Measurements from ENCODE around the gene EYA3.

EYA3 gene

DNA sequence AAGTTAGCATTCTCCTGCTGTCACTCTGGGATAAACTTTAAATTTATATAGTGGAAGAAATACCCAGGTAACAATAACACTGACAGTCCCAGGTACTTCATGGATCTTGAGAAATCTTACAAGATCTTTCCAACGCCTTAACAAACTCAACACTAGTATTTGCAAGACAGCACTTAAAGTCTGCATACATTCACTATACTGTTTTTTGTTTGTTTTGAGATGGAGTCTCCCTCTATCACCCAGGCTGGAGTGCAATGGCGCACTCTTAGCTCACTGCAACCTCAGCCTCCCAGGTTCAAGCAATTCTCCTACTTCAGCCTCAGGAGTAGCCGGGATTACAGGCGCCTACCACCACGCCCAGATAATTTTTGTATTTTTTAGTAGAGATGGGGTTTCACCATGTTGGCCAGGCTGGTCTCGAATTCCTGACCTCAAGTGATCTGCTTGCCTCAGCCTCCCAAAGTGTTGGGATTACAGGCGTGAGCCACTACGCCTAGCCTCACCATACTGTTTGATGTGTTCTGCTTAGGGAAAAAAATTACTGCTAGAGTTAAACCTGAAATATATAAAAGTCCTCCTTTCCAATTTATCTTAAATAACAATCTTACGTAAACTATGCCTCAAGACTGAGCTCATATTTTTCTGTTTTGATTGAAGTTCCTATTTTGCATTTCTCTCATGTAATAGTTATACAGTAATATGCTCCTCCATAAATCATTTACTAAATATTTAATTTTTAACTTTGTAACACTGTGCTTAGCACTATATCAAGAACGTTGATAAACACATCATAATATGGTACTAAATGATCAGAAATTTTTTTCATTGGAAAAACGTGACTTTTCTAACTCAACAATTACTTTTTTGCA is 17.5 kb downstream of the EYA3 start:
- DNase-seq, result no peak

GRCh38 chr1:28067523-28068090 is 20.8 kb downstream of the EYA3 start:
- no peak for DNase-seq

DNA sequence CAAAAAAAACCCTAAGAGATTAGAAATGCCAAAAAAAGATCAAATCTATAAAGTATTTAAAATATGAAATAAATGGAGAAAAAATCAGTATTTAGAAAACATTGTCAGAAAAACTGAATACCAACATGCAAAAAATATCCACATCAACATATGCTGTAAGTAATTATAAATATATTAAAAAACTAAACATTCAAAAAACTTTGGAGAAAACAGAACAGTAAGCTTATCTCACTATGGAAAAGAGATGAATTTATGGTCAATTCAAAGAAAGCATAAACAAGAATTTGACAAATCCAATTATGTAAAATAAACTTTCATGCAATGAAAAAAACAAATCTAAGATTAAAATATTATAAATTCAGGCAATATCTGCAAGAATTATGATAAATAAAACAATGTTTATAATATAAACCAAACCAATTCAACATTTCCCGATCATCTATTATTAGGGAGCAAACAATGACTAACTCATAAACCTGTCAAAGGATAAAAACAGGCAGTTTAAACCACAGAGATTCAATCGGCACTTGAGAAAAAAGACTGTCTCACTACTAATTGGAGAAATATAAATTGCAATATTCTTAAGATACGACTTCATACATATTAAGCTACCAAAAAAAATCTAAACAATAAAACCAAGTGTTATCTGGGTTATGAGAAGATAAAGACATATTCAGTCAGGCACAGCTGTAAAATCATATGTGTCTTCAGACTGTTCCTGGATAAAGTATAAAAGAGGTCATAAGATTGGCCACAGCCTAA is 21.8 kb downstream of the EYA3 start:
- DNase-seq, result no peak

DNA sequence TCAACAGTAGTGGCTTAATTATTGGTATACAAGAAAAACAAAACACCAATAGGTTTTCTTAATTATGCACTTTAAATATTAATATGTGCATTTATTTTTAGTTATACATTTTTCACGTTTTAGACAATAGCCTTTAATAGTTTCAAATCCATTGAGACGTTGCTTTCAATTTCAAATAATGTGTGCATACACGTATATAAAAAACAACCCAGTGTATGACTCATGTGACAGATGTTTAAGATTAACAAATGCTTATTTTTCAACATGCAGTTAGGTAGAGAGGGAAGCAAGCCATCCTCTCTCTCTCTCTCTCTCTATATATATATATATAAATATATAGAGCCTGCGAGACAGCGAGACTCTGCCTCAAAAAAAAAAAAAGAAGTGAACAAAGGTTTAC is 24.3 kb downstream of the EYA3 start:
- no peak for DNase-seq

DNA sequence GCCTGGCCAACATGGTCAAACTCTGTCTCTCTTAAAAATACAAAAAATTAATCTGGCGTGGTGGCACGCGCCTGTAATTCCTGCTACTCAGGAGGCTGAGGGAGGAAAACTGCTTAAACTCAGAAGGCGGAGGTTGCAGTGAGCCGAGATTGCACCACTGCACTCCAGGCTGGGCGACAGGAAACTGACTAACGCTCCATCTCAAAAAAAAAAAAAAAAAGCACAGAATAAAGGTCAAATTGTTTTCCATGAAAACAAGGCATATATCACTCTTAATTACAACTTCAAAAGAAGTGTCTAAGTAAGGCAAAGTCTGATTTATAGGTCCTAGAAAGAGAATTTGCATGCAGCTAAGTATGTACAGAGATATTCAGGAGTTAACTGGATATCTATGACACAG is 25.6 kb downstream of the EYA3 start:
- DNase-seq, result peak; percentile 34

GRCh38 chr1:28058971-28059878 is 29.2 kb downstream of the EYA3 start:
- no peak for DNase-seq

DNA sequence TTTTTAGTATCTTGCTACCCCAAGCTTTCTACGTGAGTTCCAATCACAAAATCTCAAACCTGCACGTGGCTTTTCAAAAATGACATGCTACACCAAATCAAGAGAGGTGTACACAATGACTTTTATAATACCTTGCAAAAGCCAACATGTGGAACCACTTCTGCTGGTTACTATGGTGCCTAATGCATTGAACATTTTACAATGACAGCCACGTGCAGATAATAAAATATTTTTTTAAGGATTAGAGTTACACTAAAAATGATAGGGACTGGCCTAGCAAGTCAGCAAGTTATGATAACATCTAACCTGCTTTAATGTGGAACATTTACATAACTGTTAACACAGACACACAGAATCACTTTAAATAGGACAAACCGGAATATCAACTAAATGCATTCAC is 30.2 kb downstream of the EYA3 start:
- no peak for DNase-seq

DNA sequence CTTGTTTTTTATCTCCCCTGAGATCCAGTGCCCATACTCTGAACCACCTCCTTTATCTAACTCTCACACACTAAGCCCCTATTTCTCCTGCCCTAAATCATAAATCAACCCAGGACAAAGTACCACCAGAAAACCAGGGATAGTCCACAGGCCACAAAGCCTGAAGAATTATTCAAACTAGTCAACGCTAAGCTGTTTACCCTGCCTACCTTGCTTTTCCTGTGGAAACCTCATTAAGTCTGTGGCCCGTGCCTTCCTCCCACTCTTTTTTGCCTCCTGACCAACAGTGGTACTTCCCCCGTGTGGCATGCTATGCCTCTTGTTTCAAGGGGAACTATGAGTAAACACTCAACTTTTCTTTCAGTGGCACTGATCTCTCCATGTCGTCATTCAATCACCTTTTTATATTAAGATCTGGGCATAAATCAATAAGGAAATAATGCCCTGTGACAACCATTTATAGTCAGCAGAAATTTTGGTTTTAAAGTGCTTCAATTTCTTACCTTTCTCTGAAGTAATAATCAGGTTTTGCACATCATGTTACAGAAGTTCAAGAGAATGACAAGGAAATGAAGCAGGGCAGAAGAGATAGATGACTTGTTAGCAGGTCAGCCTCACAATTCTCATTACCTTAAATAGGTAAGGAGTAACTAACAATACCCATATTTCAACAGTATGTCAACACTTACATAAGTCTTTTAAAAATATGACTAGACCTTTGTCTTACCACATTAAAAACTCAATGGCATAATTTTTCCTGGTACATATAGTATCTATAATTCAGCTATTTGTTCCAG is 32.1 kb downstream of the EYA3 start:
- DNase-seq, result peak; percentile 74

DNA sequence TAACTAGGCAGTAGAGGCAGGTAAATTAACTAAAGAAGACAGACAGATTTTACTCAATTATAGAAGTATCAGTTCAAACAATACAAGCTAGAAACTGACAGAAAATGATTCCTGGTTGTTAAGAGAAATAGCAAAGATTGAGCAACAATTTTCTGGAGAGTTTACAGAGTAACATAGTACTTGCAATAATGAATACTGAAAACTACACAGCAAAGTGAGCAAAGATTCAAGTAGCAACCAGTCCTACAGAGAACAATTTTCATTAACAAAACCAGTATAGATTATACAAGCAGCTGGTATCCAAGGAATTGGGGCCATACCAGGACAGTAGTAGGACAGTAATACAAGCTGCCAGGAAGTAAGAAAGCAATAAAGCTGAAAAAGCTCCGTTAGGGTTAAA is 37.6 kb downstream of the EYA3 start:
- DNase-seq, result no peak

- no peak for DNase-seq
These were observed 41.7 kb downstream of the EYA3 start for GRCh38 chr1:28046716-28047115.

DNA sequence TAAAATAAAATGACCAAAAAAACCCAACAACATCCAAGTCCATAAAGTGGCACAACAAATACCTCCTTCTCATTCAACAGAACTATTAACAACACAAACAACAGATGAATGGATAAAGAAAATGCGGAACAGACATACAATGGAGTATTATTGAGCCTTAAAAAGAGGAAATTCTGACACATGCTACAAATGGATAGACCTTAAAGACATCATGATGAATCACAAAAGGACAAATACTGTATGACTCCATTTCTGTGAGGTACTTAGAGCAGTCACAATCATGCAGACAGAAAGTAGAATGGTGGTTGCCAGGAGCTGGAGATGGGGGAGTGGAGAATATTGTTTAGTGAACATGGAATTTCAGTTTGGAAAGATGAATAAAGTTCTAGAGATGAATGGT is 42.6 kb downstream of the EYA3 start:
- DNase-seq, result no peak

- no peak for DNase-seq
These were observed 44.0 kb downstream of the EYA3 start for GRCh38 chr1:28044399-28044798.

GRCh38 chr1:28039341-28039740 is 49.1 kb downstream of the EYA3 start:
- DNase-seq, result no peak

GRCh38 chr1:28037946-28038345 is 50.5 kb downstream of the EYA3 start:
- DNase-seq, result no peak

DNA sequence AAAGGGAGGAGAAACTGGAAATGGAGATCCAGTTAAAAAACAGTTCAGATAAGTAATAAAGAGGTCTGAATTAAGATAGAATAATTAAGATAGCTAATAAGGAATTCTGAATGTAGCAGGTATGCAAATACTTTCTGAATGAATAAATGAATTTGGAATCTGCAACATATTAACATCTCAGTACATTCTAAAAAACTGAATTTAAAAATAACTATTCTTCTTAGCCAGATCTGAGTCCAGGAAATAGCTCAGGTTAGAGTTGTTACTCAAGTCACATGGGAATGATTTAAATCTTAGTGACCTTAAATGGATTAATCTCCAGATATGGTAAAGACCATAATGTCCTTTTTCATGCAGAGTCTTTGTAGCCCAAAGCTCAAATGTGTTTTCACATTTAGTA is 51.2 kb downstream of the EYA3 start:
- DNase-seq, result no peak

DNA sequence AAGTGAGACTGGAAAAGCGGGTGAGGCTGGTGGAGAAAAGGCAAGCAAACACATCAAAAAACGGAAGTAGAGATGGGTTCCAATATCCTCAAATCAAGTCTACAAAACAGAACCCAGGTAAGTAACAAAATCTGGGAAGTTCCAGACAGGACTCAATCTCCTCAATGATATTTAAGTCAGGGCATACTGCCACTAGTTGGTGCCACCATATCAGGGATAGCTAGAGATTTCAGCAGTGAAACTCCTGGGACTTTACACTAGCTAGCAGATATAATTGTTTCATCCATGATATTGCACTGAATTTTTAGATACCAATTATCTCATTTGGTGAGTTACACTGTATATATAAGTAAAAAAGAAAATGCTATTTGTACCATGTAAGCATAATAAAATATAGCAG is 52.0 kb downstream of the EYA3 start:
- DNase-seq, result no peak

GRCh38 chr1:28035420-28035819 is 53.0 kb downstream of the EYA3 start:
- DNase-seq, result no peak

DNA sequence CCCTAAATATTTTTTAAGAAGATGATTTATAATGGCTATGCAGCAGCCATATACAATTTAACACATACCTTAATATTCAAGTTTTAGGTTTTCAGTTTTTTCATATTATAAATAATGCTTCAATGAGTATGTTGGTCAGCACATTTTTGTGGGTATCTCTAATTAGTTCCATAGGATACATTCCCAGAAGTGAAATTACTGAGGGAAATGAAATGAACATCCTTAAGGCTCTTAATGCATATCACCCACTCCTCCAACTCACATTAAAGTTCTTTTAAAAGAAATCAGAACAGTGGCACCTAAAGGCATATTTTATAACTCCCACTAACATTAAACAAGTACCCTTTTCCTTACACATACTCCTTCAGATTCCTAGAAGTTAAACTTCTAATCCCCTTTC is 56.1 kb downstream of the EYA3 start:
- DNase-seq, result no peak

DNA sequence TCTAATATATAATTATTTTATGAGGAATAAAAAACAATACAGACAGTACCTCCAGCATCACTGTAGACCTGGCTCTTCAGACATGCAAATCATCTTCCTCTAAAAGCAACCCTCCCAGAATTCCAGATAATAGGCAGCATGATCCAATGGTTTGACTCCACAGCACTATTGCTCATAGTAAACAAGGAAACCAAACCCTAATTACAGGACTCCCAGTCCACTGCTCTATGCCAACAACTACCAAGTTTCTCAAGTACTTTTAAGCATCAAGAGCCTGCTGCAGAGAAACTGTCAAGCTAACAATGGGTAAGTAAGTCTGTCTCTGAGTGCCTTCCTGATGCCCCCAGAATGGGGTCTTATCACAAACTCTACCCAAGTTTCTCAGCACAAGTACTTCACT is 57.2 kb downstream of the EYA3 start:
- no peak for DNase-seq

GRCh38 chr1:28028873-28029654 is 59.3 kb downstream of the EYA3 start:
- no peak for DNase-seq

DNA sequence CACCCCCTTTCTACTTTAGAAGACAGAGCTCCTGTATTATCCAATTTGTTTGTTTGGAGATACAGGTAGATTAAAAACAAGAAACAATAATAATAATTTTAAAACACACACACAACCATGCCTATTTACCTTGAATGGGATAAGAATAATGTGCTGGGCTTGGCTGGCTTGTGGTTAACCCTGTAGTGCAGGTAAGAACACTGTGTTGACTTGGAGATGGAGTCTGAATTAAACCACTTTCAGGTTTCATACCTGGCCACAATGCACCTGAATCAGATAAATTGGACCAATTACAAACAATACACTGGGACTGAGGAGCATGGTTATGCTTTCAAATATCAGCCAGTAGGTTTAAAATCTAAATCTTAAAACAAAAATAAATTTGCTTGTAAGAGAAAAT is 60.8 kb downstream of the EYA3 start:
- no peak for DNase-seq
